K562 (cell line): ENCODE results near the gene GRB10. TPM values are rescaled to one million over a fixed set of nuclear protein-coding genes. Genes with fewer than 3 reads are reported as not detected.

Experiments
- ATAC-seq: fragments of 200-7000 bp; cut with Tn5 transposase; 3 replicates; pipeline ENCODE4 v1.9.1; 2020; ENCODE audit warnings: moderate library complexity
- BruUV-seq: library from RNA; stranded (reverse); fragments of 400-500 nt; replicated peaks from 2 replicates; lab custom pipeline; 2021; lab: Mats Ljungman, UMichigan
- CTCF ChIA-PET: fragments of 300-600 bp; formaldehyde crosslinking; extraction: SDS; loops from one replicate; lab custom pipeline; 2021; ENCODE audit warnings: low intra/inter-chr PET ratio; lab: Yijun Ruan, JAX
- POLR2A ChIA-PET: fragments of 300-600, 350-650 bp; sonication (Branson Sonifier 250); formaldehyde crosslinking; extraction: SDS; loops from one replicate; lab custom pipeline; 2021; ENCODE audit warnings: antibody characterized with exemption, inconsistent platforms; lab: Yijun Ruan, JAX
- DNase-seq, 4 experiments: peaks; one replicate each; pipeline versions ENCODE4 v3.0.0 to v3.0.0-alpha.2; 2011 to 2018; ENCODE audit warnings: low spot score in 3 of 4, mixed read lengths in 3 of 4; ENCODE audit errors: extremely low read depth in 1 of 4
- FAIRE-seq: peaks from 2 replicates; lab custom pipeline; 2011; peaks lifted over from hg19 to GRCh38; lab: Jason Lieb, UNC
- H2AFZ ChIP-seq: 2 replicates; pipeline ENCODE4 v1.6.0; 2011; ENCODE audit warnings: low read depth, low read length, control low read depth, inconsistent platforms
- H3K27ac ChIP-seq: fragments of 200-600 bp; 3 replicates; pipeline ENCODE4 v1.8.0; 2011; ENCODE audit warnings: low read depth, mild to moderate bottlenecking, control low read depth, inconsistent platforms, low read length, moderate library complexity, mixed read lengths; ENCODE audit errors: extremely low read depth
- H3K27me3 ChIP-seq, 2 experiments: fragments of 300-600 bp in 1 of 2; 2 replicates in 1 of 2; 3 replicates in 1 of 2; pipeline versions ENCODE4 v1.6.0 to v1.8.0; 2011; ENCODE audit warnings: inconsistent platforms in 2 of 2, low read length in 2 of 2, mild to moderate bottlenecking in 1 of 2, mixed read lengths in 1 of 2, moderate library complexity in 1 of 2; ENCODE audit not compliant: control insufficient read depth in 2 of 2, insufficient read depth in 2 of 2
- H3K36me3 ChIP-seq: fragments of 300-600 bp; 3 replicates; pipeline ENCODE4 v1.8.0; 2011; ENCODE audit warnings: mild to moderate bottlenecking, low read length, inconsistent platforms; ENCODE audit not compliant: control insufficient read depth, insufficient read depth
- H3K4me1 ChIP-seq, 2 experiments: fragments of 200-600 bp in 1 of 2; replicated peaks in 1 of 2; 2 replicates in 1 of 2; 3 replicates in 1 of 2; pipeline versions ENCODE4 v1.5.1 to v1.8.0; 2011; ENCODE audit warnings: inconsistent platforms in 2 of 2, low read length in 2 of 2, mild to moderate bottlenecking in 1 of 2, mixed read lengths in 1 of 2, moderate library complexity in 1 of 2; ENCODE audit not compliant: control insufficient read depth in 2 of 2, insufficient read depth in 2 of 2
- H3K4me2 ChIP-seq: 2 replicates; pipeline ENCODE4 v1.6.1; 2011; ENCODE audit warnings: low read length, control low read depth, inconsistent platforms, mixed read lengths; ENCODE audit not compliant: insufficient read depth
- H3K4me3 ChIP-seq: fragments of 200-600 bp; sonication (generic), shearing (Covaris generic); 2 replicates; pipeline ENCODE4 v1.5.1; 2016; ENCODE audit warnings: control low read depth, inconsistent platforms
- H3K79me2 ChIP-seq: fragments of 200-600 bp; 3 replicates; pipeline ENCODE4 v1.8.0; 2011; ENCODE audit warnings: low read length, inconsistent platforms; ENCODE audit not compliant: control insufficient read depth, insufficient read depth
- H3K9ac ChIP-seq, 2 experiments: 2 replicates each; pipeline versions ENCODE4 v1.6.0 to v1.6.1; 2011; ENCODE audit warnings: low read depth in 2 of 2, low read length in 2 of 2, control low read depth in 1 of 2, inconsistent platforms in 1 of 2, mild to moderate bottlenecking in 1 of 2, mixed read lengths in 1 of 2; ENCODE audit not compliant: insufficient read depth in 1 of 2
- H3K9me1 ChIP-seq: one replicate; pipeline ENCODE4 v1.6.0; 2011; ENCODE audit warnings: inconsistent platforms, mild to moderate bottlenecking, low read length, moderate library complexity; ENCODE audit not compliant: control insufficient read depth, insufficient read depth
- H3K9me3 ChIP-seq: replicated peaks from 2 replicates; pipeline ENCODE4 v1.5.1; 2011; ENCODE audit warnings: low read depth, low read length, inconsistent platforms; ENCODE audit not compliant: control insufficient read depth, insufficient read depth
- H4K20me1 ChIP-seq: replicated peaks from 2 replicates; pipeline ENCODE4 v1.6.1; 2011; ENCODE audit warnings: low read length, inconsistent platforms, mixed read lengths; ENCODE audit not compliant: control insufficient read depth, insufficient read depth
- EGR1 ChIP-seq: fragments of 450-650 bp; conservative IDR thresholded peaks from 2 replicates; pipeline ENCODE4 v1.6.1; 2017; ENCODE audit warnings: mild to moderate bottlenecking
- KLF6 ChIP-seq: fragments of 250-450 bp; sonication (Bioruptor Pico); IDR thresholded peaks from 2 replicates; pipeline ENCODE4 v1.4.0; 2020; ENCODE audit warnings: mild to moderate bottlenecking, moderate library complexity, borderline replicate concordance
- MCM5 ChIP-seq: fragments of 450-650 bp; IDR thresholded peaks from 2 replicates; pipeline ENCODE4 v1.6.1; 2016; ENCODE audit warnings: low read depth
- ZFP1 ChIP-seq: fragments of 450-650 bp; formaldehyde crosslinking; IDR thresholded peaks from 2 replicates; pipeline ENCODE4 v1.4.0; 2020; ENCODE audit warnings: mild to moderate bottlenecking, mixed read lengths
- ZNF146 ChIP-seq: IDR thresholded peaks from one replicate; pipeline ENCODE4 v1.6.1; 2018; ENCODE audit warnings: missing compliant biosample characterization; ENCODE audit not compliant: unreplicated experiment
- ZNF274 ChIP-seq: IDR thresholded peaks from 2 replicates; pipeline ENCODE4 v1.6.1; 2011; ENCODE audit warnings: low read depth, mild to moderate bottlenecking, low read length, moderate library complexity, borderline replicate concordance
- ZNF324 ChIP-seq: fragments of 250-450 bp; sonication (Bioruptor Pico); IDR thresholded peaks from 2 replicates; pipeline ENCODE4 v1.4.0; 2020; ENCODE audit warnings: mild to moderate bottlenecking
- WGBS: fragments of 100-300 bp; shearing (Covaris generic); methylation state at CpG from one replicate; pipeline ENCODE4 v1.1.6; 2016; ENCODE audit warnings: low coverage, mixed read lengths; ENCODE audit not compliant: insufficient coverage; ENCODE audit errors: missing lambda C conversion rate; 5-methylcytosine and 5-hydroxymethylcytosine counted together
- in situ Hi-C: fragments of 300-500 bp; cut with MboI; formaldehyde crosslinking; loops from 4 replicates; pipeline ENCODE4 v1.15.0; 2018; ENCODE audit warnings: inconsistent platforms, mixed read lengths
- intact Hi-C: fragments of 100-400 bp; cut with micrococcal nuclease; formaldehyde crosslinking; loops from 2 replicates; pipeline ENCODE4 v1.14.2; 2022
- polyA plus RNA-seq, 8 experiments: library from polyadenylated mRNA; depleted of rRNA in 4 of 8; stranded (reverse) in 5 of 8; unstranded in 3 of 8; fragments of >200 nt; fragmentation: Nextera tagmentation in 2 of 8; fragmentation: Illumina TruSeq in 1 of 8; extraction: Ambion mirVana in 2 of 8; extraction: Trizol in 1 of 8; gene quantifications; 2 replicates each; pipeline versions ENCODE4 v1.2.1 to v1.2.3, GENCODE V29; 2011 to 2014; ENCODE audit warnings: inconsistent platforms in 1 of 8, missing spikeins in 1 of 8
- total RNA-seq, 7 experiments: library from RNA; depleted of rRNA in 6 of 7; stranded (reverse); fragments of >200 nt in 6 of 7; fragmentation: Illumina TruSeq in 2 of 7; extraction: Trizol in 2 of 7; gene quantifications; 2 replicates each; pipeline versions ENCODE4 v1.2.1 to v1.2.3, GENCODE V29; 2011 to 2021; ENCODE audit warnings: low replicate concordance in 1 of 7

Gene GRB10
- total and polyA plus RNA-seq, 9 of the 15 experiments (the other 6 are each of a cell fraction or from before 2014, with no cell fraction given) = 8.9 to 88.5 (median 40.7) TPM

DNA sequence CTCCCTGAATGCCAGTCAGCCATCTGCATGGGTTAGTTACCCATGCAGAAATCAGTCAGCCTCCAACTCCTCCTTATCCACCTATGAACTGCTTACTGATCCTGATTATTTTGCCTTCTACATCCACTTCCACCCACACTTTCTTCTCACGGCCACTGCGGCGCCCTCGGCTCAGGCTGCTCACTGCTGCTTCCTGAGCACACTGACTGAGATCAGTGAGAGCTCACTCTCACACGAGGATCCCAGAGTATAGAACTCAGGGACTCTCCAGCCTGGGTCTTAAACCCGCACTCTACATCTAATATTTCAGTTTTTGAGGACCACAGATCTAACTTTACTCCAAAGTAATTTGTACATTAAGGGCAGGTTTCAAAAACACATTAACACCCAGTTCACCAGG lies 64.4 kb downstream of the GRB10 start:
- FAIRE-seq (no peak), ATAC-seq (no peak), DNase-seq (no peak)
- no peak for TF ChIP-seq MCM5
- TF ChIP-seq ZNF274 = no peak
- TF ChIP-seq ZNF324 (CRISPR knock-in tag) = no peak
- TF ChIP-seq ZNF146 (CRISPR knock-in tag) = no peak
- 0 out of 2 replicates have a peak, but pooled peaks have one; percentile 22 for TF ChIP-seq EGR1
- Histone ChIP-seq H3K9ac (no peak overlapping the region), H3K79me2 (peaks cover 89% of the 10 kb centered on the region), H2AFZ (no peak overlapping the region), H3K4me3 (no peak overlapping the region), H3K36me3 (0 out of 3 replicates have a peak, but pooled peaks cover 2% of the 10 kb centered on the region), H3K4me1 (peaks cover 0 to 10% of the 10 kb centered on the region in 2 experiments; a peak in 2 of 5 replicates), H3K27me3 (no peaks in the 10 kb centered on the region), H4K20me1 (peaks cover 40% of the 10 kb centered on the region), H3K27ac (no peak overlapping the region), H3K9me3 (no peaks in the 10 kb centered on the region), H3K4me2 (no peak overlapping the region), H3K9me1 (no peaks in the 10 kb centered on the region)
- intact Hi-C loops (no loop called here), in situ Hi-C loops (no loop called here)
- ChIA-PET POLR2A (interaction anchor here (0.7 kb wide), 1 partner anchor 34 kb away, joined by 3 read pairs; no protein-coding TSS in a partner anchor), CTCF (no interaction called here)
- BruUV-seq = no TSS peak
- 80% methylated on average over 6 of the region's 6 CpGs for WGBS

DNA sequence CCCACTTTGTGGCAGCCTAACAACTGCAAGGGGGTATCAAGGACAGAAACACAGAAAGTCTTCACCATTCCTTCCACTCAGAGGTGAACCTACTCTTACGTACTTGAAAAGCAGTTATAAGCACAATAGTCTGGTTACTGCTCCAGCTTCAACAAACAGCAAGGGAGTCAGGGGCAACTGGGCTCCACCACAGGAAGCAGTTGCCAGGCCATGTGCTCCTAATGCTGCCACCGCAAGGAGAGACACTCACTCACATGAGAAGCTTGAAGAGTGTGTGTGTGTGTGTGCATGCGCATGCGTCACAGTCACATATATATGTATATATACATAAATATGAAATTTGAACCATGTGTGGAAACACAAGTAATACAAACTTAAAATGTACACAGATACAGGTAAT lies 65.5 kb downstream of the GRB10 start:
- 90% methylated on average over 4 of the region's 4 CpGs for WGBS
- no peak overlapping the region for H2AFZ ChIP-seq
- H3K4me2 ChIP-seq = no peak overlapping the region
- ChIA-PET CTCF (no interaction called here), POLR2A (interaction anchor here (1.1 kb wide), 1 partner anchor 36 kb away, joined by 4 read pairs; no protein-coding TSS in a partner anchor)
- no peak overlapping the region for H3K9ac ChIP-seq
- peaks cover 3% of the 10 kb centered on the region for H3K9me1 ChIP-seq
- in situ Hi-C loops (no loop called here), intact Hi-C loops (no loop called here)
- H3K79me2 ChIP-seq = peaks cover 95% of the 10 kb centered on the region
- FAIRE-seq (no peak), DNase-seq (no peak), ATAC-seq (no peak)
- H3K27ac ChIP-seq = no peak overlapping the region
- BruUV-seq = no TSS peak
- H3K36me3 ChIP-seq = 0 out of 3 replicates have a peak, but pooled peaks cover under 1% of the 10 kb centered on the region
- no peaks in the 10 kb centered on the region for H3K27me3 ChIP-seq
- peaks cover 0 to 13% of the 10 kb centered on the region in 2 experiments; a peak in 2 of 5 replicates for H3K4me1 ChIP-seq
- TF ChIP-seq KLF6 (CRISPR knock-in tag) (no peak), ZFP1 (CRISPR knock-in tag) (no peak)
- no peaks in the 10 kb centered on the region for H3K9me3 ChIP-seq
- H3K4me3 ChIP-seq = no peak overlapping the region
- H4K20me1 ChIP-seq = peaks cover 33% of the 10 kb centered on the region
